Activated CD8-positive, alpha-beta memory T cell treated with anti-CD3 and anti-CD28 coated beads, Interleukin-2, amount 10 ng/mL, durations not matched to agents 7 days and 5 days (primary cell): ENCODE data around the gene TMEFF2. TPM values are rescaled to one million over a fixed set of nuclear protein-coding genes. Genes with fewer than 3 reads are reported as not detected.

Source experiments
- ATAC-seq: fragments of 150-1000 bp; cut with Tn5 transposase; one replicate; pipeline ENCODE4 v1.10.0; 2021; ENCODE audit warnings: moderate library complexity
- CTCF ChIA-PET: fragments of 350-600 bp; sonication (Branson Sonifier 250); formaldehyde crosslinking; loops from one replicate; lab custom pipeline; 2021; ENCODE audit warnings: antibody characterized with exemption; lab: Charles Lee
- DNase-seq: peaks from one replicate; pipeline ENCODE4 v3.0.0-alpha.2; 2020
- H3K27ac Mint-ChIP-seq: one replicate; pipeline ENCODE4 v1.8.0; 2021; ENCODE audit warnings: mild to moderate bottlenecking, mixed read lengths
- H3K27me3 Mint-ChIP-seq: one replicate; pipeline ENCODE4 v1.8.0; 2021; ENCODE audit warnings: mixed read lengths
- H3K36me3 Mint-ChIP-seq: one replicate; pipeline ENCODE4 v1.8.0; 2021; ENCODE audit warnings: mild to moderate bottlenecking, mixed read lengths
- H3K4me1 Mint-ChIP-seq: one replicate; pipeline ENCODE4 v1.8.0; 2021; ENCODE audit warnings: mixed read lengths
- H3K4me3 Mint-ChIP-seq: one replicate; pipeline ENCODE4 v1.8.0; 2021; ENCODE audit warnings: mild to moderate bottlenecking, moderate library complexity, mixed read lengths
- H3K9me3 Mint-ChIP-seq: one replicate; pipeline ENCODE4 v1.8.0; 2022; ENCODE audit warnings: low read depth, mixed read lengths
- total RNA-seq, 2 experiments: library from RNA; stranded (reverse); gene quantifications; one replicate each; pipeline ENCODE4 v1.2.3, GENCODE V29; 2021

The TMEFF2 gene
- total RNA-seq, 2 experiments from 2014 or later = not detected

DNA sequence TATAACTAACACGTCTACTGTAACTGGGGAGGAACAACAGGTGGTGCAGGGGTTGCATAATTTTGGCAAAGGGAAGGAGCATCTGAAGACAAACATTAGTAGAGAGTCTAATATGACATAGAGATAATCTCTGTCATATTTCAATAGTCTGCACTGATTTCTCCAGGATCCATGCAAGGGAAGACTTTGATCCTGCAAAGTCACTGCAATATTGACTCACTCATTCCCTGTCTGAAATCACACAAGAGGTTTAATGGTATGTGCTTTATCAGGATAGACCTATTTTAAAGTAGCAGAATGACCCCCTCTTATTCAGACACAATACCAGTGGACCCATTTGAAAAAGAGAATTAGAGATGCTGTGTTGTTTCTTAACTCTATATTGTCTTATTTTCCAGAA is 249.1 kb downstream of the TMEFF2 start:
- Mint-ChIP-seq H3K27ac (no peak overlapping the region), H3K9me3 (no peaks in the 10 kb centered on the region), H3K36me3 (no peaks in the 10 kb centered on the region), H3K4me3 (no peak overlapping the region), H3K27me3 (peaks cover 22% of the 10 kb centered on the region), H3K4me1 (no peaks in the 10 kb centered on the region)
- no peak for ATAC-seq
- CTCF ChIA-PET = no interaction called here
- no peak for DNase-seq

DNA sequence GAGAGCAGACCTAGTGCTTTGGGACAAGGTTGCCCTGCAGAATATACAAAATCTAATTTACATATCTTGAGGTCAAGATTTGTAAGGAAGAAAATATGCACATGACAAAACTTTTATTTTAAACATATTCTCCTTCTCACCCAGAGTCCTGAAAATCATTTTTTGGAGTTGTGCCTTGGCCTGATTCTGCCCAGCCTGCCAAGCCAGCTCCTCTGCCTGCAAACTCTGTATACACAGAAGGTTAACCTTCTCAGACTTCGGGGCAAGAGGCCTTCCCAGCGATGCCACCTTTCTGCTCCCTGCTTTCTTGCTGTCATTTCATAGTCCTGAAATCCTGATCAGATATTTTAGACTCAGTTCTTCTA is 252.0 kb downstream of the TMEFF2 start:
- no peak overlapping the region for H3K4me3 Mint-ChIP-seq

DNA sequence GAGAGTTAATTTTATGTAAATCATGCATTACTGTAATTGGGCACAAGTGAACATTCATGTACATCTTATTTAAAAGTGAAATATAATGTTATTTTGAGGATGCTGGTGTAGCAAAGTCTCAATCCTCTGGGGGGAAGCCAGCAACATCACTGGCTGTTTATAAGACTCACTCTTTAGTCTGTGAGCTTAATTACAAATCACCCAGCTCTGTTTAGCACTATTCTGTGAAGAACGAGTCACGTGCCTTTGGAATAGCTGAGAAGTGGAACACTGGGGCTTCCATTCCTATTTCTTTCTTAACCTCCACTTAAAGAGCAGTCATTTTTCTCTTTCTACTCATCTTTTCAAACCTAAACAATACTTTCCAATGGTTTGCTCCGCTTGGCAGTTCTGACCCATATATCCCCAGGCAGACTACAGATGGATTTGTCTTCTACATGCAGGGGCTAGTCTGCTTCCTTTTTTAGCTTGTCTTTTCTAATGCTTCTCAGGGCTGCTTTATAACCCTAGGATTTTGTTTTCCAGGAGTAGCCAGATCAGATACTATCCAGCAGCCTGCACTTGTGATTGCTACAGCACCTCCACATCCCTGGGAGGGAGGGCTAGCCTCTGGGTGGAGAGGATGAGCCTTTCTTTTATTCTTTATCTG is 252.5 kb downstream of the TMEFF2 start:
- no peak for ATAC-seq
- CTCF ChIA-PET = no interaction called here
- Mint-ChIP-seq H3K9me3 (no peaks in the 10 kb centered on the region), H3K36me3 (no peaks in the 10 kb centered on the region), H3K27me3 (peaks cover 33% of the 10 kb centered on the region), H3K4me3 (no peak overlapping the region), H3K4me1 (no peaks in the 10 kb centered on the region), H3K27ac (no peak overlapping the region)
- no peak for DNase-seq

More for the DNA sequence above, 252.0 kb downstream of the TMEFF2 start:
- Mint-ChIP-seq H3K27me3 (peaks cover 34% of the 10 kb centered on the region), H3K9me3 (no peaks in the 10 kb centered on the region), H3K27ac (no peak overlapping the region), H3K4me1 (no peaks in the 10 kb centered on the region), H3K36me3 (no peaks in the 10 kb centered on the region)
- DNase-seq (no peak), ATAC-seq (no peak)
- CTCF ChIA-PET = no interaction called here

DNA sequence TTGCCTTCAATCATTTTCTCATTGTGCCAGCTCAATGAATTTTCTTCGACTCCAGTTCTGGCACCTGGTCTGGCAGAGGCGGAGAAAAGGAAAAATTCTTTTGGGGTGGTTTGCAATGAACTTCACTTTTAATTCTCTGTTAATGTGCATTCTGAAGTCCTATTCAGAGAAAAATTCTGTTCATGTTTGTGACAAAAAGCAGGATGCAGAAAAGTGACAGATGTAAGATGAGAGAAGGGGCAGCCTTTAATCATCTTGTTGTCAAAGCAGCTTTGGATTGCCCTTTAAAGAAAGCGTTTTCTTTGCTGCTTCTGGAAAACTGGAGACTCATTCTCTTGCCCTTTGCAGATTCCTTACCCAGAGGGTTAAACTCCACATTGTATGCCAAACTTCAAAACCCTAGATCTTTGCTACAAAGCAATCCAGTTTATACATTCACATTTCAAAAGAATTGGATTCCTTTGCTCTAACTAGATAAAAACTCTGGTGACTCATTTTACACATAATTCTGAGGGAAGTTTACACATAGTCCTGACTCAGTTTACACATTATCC is 253.3 kb downstream of the TMEFF2 start:
- DNase-seq = no peak
- CTCF ChIA-PET = no interaction called here
- H3K4me3 Mint-ChIP-seq = no peak overlapping the region

DNA sequence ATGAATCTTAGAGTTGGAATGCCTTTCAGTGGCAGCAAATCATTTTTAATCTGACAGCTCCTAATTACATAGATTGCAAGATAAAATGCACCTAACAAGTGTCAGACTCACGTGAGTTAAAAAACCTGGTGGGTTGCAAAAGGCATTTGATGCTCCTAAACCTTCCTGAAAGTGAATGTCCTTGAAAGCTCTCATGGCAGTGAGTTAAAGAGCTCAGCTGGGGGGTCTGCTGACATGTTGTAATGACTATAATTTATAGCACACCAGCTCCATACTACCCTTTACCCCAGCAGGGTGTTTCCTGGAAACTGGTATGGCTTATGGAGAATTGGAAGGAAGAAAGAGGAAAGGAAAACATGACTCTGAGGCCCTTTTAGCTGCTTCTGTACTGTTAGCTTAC is 256.0 kb downstream of the TMEFF2 start:
- H3K27ac Mint-ChIP-seq = no peak overlapping the region
- DNase-seq = no peak
- H3K9me3 Mint-ChIP-seq = no peaks in the 10 kb centered on the region
- CTCF ChIA-PET = no interaction called here
- no peak overlapping the region for H3K4me3 Mint-ChIP-seq
- peaks cover 39% of the 10 kb centered on the region for H3K27me3 Mint-ChIP-seq
- no peaks in the 10 kb centered on the region for H3K36me3 Mint-ChIP-seq
- no peaks in the 10 kb centered on the region for H3K4me1 Mint-ChIP-seq
- ATAC-seq = no peak

More for the DNA sequence above, 253.3 kb downstream of the TMEFF2 start:
- Mint-ChIP-seq H3K4me1 (no peaks in the 10 kb centered on the region), H3K36me3 (no peaks in the 10 kb centered on the region), H3K27me3 (peaks cover 36% of the 10 kb centered on the region), H3K9me3 (no peaks in the 10 kb centered on the region), H3K27ac (no peak overlapping the region)
- no peak for ATAC-seq

DNA sequence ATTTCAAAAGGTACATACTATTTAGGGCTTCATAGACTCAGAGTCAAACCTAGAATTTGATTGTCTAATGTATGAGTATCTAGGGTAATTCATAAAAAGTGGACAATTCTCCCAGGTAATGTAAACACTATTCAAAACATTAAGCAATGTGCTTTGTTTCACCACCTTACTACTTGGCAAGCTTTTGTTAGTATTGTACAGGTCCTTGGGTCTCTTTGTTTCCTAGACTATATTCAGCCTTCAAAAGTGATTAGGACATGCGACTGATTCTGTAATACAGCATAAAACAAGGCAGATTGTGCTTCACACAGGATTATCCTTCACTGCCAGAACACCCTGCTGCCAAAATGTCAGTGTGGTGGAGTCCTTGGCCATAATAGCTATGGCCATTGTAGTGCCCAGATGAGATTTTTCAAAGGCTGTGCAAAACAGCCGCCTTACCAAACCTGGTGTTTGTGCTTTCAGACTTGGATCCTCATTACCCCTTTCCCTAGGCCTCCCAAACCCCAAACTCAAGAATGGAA is 257.8 kb downstream of the TMEFF2 start:
- DNase-seq (no peak), ATAC-seq (no peak)

DNA sequence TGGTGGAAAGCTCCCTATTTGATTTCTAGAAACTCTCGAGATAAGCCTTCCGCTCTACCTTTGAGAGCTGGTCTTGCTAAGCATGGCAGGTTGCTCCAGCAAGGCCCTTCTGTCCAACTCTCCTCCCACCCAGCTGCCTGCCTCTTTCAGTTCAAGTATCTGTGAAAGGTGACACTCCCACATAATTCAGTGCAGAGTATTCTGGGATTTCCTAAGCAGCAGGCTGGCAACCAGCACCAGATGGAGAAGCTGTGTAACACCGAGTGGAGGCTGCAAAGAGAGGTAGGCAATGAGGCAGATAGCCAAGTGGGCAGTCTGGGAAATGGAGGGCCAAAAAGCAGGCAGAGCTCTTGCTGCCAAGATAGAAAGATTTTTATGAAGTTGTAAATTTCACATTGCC is 259.5 kb downstream of the TMEFF2 start:
- no peaks in the 10 kb centered on the region for H3K9me3 Mint-ChIP-seq
- DNase-seq (no peak), ATAC-seq (no peak)
- no peaks in the 10 kb centered on the region for H3K36me3 Mint-ChIP-seq
- H3K4me1 Mint-ChIP-seq = no peaks in the 10 kb centered on the region
- CTCF ChIA-PET = no interaction called here
- peaks cover 29% of the 10 kb centered on the region for H3K27me3 Mint-ChIP-seq
- H3K27ac Mint-ChIP-seq = no peak overlapping the region
- H3K4me3 Mint-ChIP-seq = no peak overlapping the region

More for the DNA sequence above, 257.8 kb downstream of the TMEFF2 start:
- no peaks in the 10 kb centered on the region for H3K36me3 Mint-ChIP-seq
- CTCF ChIA-PET = no interaction called here
- H3K27ac Mint-ChIP-seq = no peak overlapping the region
- H3K9me3 Mint-ChIP-seq = no peaks in the 10 kb centered on the region
- H3K4me3 Mint-ChIP-seq = no peak overlapping the region
- no peaks in the 10 kb centered on the region for H3K4me1 Mint-ChIP-seq
- H3K27me3 Mint-ChIP-seq = peaks cover 30% of the 10 kb centered on the region

DNA sequence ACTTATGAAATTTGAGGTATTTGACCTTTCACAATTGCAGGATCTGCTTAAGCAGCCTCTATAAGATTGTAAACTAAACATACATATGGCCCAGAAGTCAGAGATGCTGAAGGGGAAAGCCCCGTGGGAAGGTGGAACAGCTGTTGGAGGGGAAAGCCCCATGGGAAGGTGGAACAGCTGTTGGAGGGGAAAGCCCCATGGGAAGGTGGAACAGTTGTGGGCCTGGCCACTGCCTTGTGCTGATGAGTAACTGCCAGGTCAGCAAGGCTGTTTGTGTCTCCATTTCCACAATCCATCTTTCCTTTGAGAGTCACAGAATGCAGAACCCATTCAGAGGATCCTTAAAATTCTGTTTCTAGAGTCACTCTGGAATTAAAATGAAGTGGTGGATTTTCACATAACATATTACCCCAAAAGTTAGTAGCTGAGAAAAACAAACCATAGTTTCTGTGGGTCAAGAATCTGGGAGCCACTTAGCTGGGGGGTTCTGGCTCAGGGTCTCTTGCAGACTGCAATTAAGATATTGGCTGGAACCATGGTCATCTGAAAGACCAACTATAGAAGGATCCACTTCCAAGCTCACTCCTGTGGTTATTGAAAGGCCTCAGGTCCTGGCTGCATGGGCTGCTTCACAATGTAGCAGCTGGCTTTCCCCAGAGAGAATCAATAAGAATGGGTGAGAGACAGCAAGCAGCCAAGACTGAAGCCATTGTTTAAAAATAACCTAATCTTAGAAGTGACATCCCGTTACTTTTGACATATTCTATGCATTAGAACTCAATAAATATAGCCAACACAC is 261.2 kb downstream of the TMEFF2 start:
- H3K36me3 Mint-ChIP-seq = no peaks in the 10 kb centered on the region
- peaks cover 21% of the 10 kb centered on the region for H3K27me3 Mint-ChIP-seq
- no peak for ATAC-seq
- no peaks in the 10 kb centered on the region for H3K9me3 Mint-ChIP-seq
- CTCF ChIA-PET = interaction anchor here (1.5 kb wide), 1 partner anchor 10 kb away, joined by 4 read pairs; no protein-coding TSS in a partner anchor
- no peaks in the 10 kb centered on the region for H3K4me1 Mint-ChIP-seq
- H3K4me3 Mint-ChIP-seq = no peak overlapping the region
- DNase-seq = no peak
- no peak overlapping the region for H3K27ac Mint-ChIP-seq

DNA sequence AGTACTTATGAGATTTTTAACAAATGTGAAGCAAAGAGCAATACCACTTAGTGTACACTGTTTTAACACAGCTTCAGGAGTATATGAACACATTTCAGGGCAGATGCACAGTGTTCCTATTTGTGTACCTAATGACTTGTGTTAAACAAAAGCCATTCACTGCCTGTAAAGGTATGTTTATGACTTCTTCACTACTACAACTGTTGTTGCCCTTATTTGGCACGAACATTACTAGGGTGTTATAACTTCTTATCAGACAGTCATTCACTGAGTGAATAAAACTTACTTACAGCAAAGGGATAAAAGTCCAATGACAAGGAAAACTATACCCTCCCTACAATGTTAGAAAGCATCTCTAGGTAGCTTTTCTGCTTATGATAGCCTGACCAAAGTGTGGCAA is 262.4 kb downstream of the TMEFF2 start:
- no peak overlapping the region for H3K27ac Mint-ChIP-seq
- CTCF ChIA-PET = interaction anchor here (1.5 kb wide), 1 partner anchor 11 kb away, joined by 4 read pairs; no protein-coding TSS in a partner anchor
- no peak for ATAC-seq
- H3K4me3 Mint-ChIP-seq = no peak overlapping the region
- peaks cover 26% of the 10 kb centered on the region for H3K27me3 Mint-ChIP-seq
- H3K9me3 Mint-ChIP-seq = no peaks in the 10 kb centered on the region
- no peaks in the 10 kb centered on the region for H3K4me1 Mint-ChIP-seq
- H3K36me3 Mint-ChIP-seq = no peaks in the 10 kb centered on the region
- DNase-seq = no peak

DNA sequence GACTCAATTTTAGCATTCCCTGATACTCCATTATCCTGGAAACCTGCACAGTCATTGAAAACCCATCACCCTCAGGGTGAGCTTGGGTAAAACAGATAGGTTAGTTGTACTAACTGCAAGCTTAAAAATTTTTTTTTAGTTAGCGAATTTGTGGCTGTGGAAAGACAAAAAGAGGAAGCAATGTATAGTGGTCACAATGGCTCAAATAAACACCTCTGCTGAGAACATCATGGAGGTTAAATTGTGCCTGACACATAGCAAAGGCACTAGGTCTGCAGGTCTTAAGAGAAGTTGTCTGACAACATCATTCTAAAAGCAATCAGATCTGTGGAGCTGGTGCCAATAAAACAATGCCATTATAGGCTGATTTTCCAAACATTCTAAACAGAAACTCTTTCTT is 263.4 kb downstream of the TMEFF2 start:
- DNase-seq (no peak), ATAC-seq (no peak)
- H3K27me3 Mint-ChIP-seq = peaks cover 24% of the 10 kb centered on the region
- no peak overlapping the region for H3K27ac Mint-ChIP-seq
- CTCF ChIA-PET = no interaction called here
- no peak overlapping the region for H3K4me3 Mint-ChIP-seq
- no peaks in the 10 kb centered on the region for H3K9me3 Mint-ChIP-seq
- H3K4me1 Mint-ChIP-seq = no peaks in the 10 kb centered on the region
- no peaks in the 10 kb centered on the region for H3K36me3 Mint-ChIP-seq

DNA sequence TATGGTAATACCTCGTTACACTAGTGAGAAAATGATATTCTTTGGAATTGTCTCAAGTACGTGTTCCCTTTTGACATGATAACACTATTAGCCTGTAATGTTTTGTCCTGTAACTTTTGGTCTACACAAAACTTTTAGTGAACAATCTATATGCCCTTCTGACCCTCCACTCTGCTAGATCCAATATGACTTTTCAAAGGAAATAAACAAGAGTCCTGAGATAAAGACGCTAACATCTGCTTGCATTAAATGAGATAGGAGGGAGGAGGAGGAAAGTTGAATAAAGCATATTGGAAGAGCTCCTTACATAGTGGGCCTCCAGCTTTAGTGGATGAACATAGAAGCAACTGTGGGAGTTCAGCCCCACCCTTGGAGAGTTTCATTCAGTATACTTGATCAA is 264.5 kb downstream of the TMEFF2 start:
- Mint-ChIP-seq H3K27ac (no peak overlapping the region), H3K4me3 (no peak overlapping the region), H3K36me3 (no peaks in the 10 kb centered on the region), H3K27me3 (peaks cover 18% of the 10 kb centered on the region), H3K4me1 (no peaks in the 10 kb centered on the region), H3K9me3 (no peaks in the 10 kb centered on the region)
- ATAC-seq (no peak), DNase-seq (no peak)
- CTCF ChIA-PET = no interaction called here

DNA sequence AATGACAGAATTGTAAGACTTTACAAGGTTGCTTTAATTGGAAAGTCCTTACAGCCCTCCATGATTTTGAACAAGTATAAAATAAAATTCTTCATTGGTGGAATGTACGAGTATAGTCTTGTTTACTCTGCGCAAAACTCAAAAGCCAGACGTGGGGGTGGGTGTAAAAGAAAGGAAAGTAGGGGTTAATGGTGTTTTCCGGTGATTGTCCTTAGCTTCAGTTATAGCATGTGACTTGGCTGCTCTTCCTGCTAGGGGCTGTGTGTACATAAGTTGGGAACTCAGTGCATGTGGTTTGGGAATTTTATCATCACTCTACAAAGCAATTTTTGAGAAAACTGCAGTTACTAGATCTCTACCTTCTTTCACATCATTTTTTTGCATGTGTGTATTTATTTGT is 265.4 kb downstream of the TMEFF2 start:
- H3K27ac Mint-ChIP-seq = no peak overlapping the region
- H3K9me3 Mint-ChIP-seq = no peaks in the 10 kb centered on the region
- H3K36me3 Mint-ChIP-seq = no peaks in the 10 kb centered on the region
- peaks cover 17% of the 10 kb centered on the region for H3K27me3 Mint-ChIP-seq
- DNase-seq = no peak
- CTCF ChIA-PET = no interaction called here
- H3K4me3 Mint-ChIP-seq = no peak overlapping the region
- ATAC-seq = no peak
- H3K4me1 Mint-ChIP-seq = no peaks in the 10 kb centered on the region

DNA sequence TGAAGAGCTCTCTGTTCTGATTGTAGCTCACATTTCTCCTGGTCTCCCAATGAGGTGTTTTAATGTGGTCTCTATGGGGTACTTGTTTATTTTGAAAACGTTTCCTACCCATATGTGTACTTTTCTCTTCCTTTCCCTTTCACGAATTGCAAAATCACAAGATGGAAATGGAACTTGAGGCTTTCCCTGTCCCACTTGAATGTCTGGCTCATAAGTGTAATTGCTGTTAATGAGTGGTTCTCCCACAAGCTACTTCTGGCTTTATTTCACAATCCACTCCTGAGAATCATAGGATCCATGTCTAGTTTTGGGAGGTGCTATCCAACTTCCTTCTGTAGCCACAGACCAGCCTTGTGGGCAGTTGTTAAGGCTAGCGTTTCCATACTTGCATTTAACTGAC is 266.7 kb downstream of the TMEFF2 start:
- peaks cover 14% of the 10 kb centered on the region for H3K27me3 Mint-ChIP-seq
- no peaks in the 10 kb centered on the region for H3K4me1 Mint-ChIP-seq
- DNase-seq (no peak), ATAC-seq (no peak)
- no peak overlapping the region for H3K4me3 Mint-ChIP-seq
- no peaks in the 10 kb centered on the region for H3K9me3 Mint-ChIP-seq
- CTCF ChIA-PET = no interaction called here
- no peaks in the 10 kb centered on the region for H3K36me3 Mint-ChIP-seq
- no peak overlapping the region for H3K27ac Mint-ChIP-seq
